ENCODE results near the gene NINJ1. TPM values are rescaled to one million over a fixed set of nuclear protein-coding genes. Genes with fewer than 3 reads are reported as not detected.

The NINJ1 gene
- total and polyA plus RNA-seq, 2 of the 13 experiments (the other 11 are each of a cell fraction or from before 2014, with no cell fraction given), result 81.2 to 92.1 TPM

- TF ChIP-seq ZNF230 (CRISPR knock-in tag; IDR thresholded peaks at IDR 0.05) (peak; percentile 42; the same call in 1 of the 2 replicates), SOX13 (IDR thresholded peaks at IDR 0.05) (no peak), SOX13 (CRISPR knock-in tag; conservative IDR thresholded peaks at IDR 0.05 in 1 of 2, IDR thresholded peaks at IDR 0.05 in 1 of 2) (no peak), SAFB2 (CRISPR knock-in tag; IDR thresholded peaks at IDR 0.05; ENCODE audit: borderline replicate concordance, low read depth) (0 out of 2 replicates have a peak, but pooled peaks have one; percentile 22), POLR2A (IDR thresholded peaks at IDR 0.05; ENCODE audit: insufficient read depth in 1 of 2, low read depth in 2 of 2, low read length in 2 of 2) (peak in 1 of 2 experiments; percentile 54; a peak in 2 of 4 replicates), EEA1 (CRISPR knock-in tag; IDR thresholded peaks at IDR 0.05; ENCODE audit: borderline replicate concordance) (peak; percentile 89; the same call in 1 of the 2 replicates), ZGPAT (CRISPR knock-in tag; IDR thresholded peaks at IDR 0.05) (peak; percentile 25; the same call in 1 of the 2 replicates), EP300 (IDR thresholded peaks at IDR 0.05; ENCODE audit: low read depth in 2 of 2, low read length in 2 of 2) (no peak), EP300 (CRISPR knock-in tag; IDR thresholded peaks at IDR 0.05; ENCODE audit: borderline replicate concordance) (no peak), ZNF768 (CRISPR knock-in tag; IDR thresholded peaks at IDR 0.05) (no peak), ZBTB10 (CRISPR knock-in tag; IDR thresholded peaks at IDR 0.05; ENCODE audit: borderline replicate concordance) (no peak), ARID3A (IDR thresholded peaks at IDR 0.05; ENCODE audit: low read depth, low read length) (no peak), ZNF746 (CRISPR knock-in tag; IDR thresholded peaks at IDR 0.05) (no peak), ZNF749 (CRISPR knock-in tag; IDR thresholded peaks at IDR 0.05; ENCODE audit: borderline replicate concordance) (no peak), ZNF792 (CRISPR knock-in tag; IDR thresholded peaks at IDR 0.05) (no peak)
- TF ChIP-seq, protein P1, sequence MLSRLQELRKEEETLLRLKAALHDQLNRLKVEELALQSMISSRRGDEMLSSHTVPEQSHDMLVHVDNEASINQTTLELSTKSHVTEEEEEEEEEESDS (CRISPR knock-in tag; IDR thresholded peaks at IDR 0.05; ENCODE audit: borderline replicate concordance), result no peak
- TF ChIP-seq, protein P2, sequence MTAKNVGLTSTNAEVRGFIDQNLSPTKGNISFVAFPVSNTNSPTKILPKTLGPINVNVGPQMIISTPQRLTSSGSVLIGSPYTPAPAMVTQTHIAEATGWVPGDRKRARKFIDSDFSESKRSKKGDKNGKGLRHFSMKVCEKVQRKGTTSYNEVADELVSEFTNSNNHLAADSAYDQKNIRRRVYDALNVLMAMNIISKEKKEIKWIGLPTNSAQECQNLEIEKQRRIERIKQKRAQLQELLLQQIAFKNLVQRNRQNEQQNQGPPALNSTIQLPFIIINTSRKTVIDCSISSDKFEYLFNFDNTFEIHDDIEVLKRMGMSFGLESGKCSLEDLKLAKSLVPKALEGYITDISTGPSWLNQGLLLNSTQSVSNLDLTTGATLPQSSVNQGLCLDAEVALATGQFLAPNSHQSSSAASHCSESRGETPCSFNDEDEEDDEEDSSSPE (CRISPR knock-in tag; IDR thresholded peaks at IDR 0.05), result peak; percentile 27; the same call in 1 of the 2 replicates
These were observed 37.8 kb downstream of the NINJ1 start, which contains the start of gene CARD19 (continued) for GRCh38 chr9:93096131-93096802.
